Measurements from ENCODE around the gene CTNND2.

- TF ChIP-seq POLR2A (IDR thresholded peaks at IDR 0.05) (no peak), CTCF (IDR thresholded peaks at IDR 0.05) (no peak)
Measured at GRCh38 chr5:11010429-11011210, 893.6 kb downstream of the CTNND2 start.
